Mammary epithelial cell (primary cell): ENCODE measurements around the gene ACY1.

Experiments
- EZH2 ChIP-seq: IDR thresholded peaks from 2 replicates; pipeline ENCODE4 v1.6.1; 2012; ENCODE audit warnings: low read length, inconsistent platforms, borderline replicate concordance
- TF ChIP-seq, protein P1 (sequence below), 2 donors: IDR thresholded peaks in 1 of 2; conservative IDR thresholded peaks in 1 of 2; 2 replicates each; pipeline ENCODE4 v1.5.1; 2011 to 2012; ENCODE audit warnings: inconsistent platforms in 2 of 2, low read length in 2 of 2, mild to moderate bottlenecking in 2 of 2, control low read depth in 1 of 2, low read depth in 1 of 2; ENCODE audit not compliant: insufficient read depth in 1 of 2; ENCODE audit errors: extremely low read depth in 1 of 2

GRCh38 chr3:51966486-51966885, 16.8 kb upstream of the ACY1 start:
- TF ChIP-seq, protein P1, sequence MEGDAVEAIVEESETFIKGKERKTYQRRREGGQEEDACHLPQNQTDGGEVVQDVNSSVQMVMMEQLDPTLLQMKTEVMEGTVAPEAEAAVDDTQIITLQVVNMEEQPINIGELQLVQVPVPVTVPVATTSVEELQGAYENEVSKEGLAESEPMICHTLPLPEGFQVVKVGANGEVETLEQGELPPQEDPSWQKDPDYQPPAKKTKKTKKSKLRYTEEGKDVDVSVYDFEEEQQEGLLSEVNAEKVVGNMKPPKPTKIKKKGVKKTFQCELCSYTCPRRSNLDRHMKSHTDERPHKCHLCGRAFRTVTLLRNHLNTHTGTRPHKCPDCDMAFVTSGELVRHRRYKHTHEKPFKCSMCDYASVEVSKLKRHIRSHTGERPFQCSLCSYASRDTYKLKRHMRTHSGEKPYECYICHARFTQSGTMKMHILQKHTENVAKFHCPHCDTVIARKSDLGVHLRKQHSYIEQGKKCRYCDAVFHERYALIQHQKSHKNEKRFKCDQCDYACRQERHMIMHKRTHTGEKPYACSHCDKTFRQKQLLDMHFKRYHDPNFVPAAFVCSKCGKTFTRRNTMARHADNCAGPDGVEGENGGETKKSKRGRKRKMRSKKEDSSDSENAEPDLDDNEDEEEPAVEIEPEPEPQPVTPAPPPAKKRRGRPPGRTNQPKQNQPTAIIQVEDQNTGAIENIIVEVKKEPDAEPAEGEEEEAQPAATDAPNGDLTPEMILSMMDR (conservative IDR thresholded peaks at IDR 0.05 in 1 of 2, IDR thresholded peaks at IDR 0.05 in 1 of 2; ENCODE audit: extremely low read depth in 1 of 2, insufficient read depth in 1 of 2, low read depth in 1 of 2, low read length in 2 of 2), result no peak
- no peak for TF ChIP-seq EZH2
